HepG2 (cell line): ENCODE results near the gene DSTN. TPM values are rescaled to one million over a fixed set of nuclear protein-coding genes. Genes with fewer than 3 reads are reported as not detected.

Experiments
- ATAC-seq: fragments of 200-7000 bp; cut with Tn5 transposase; 3 replicates; pipeline ENCODE4 v1.9.1; 2020; ENCODE audit warnings: mild to moderate bottlenecking, moderate library complexity
- BruUV-seq: library from RNA; stranded (reverse); fragments of 400-500 nt; replicated peaks from 2 replicates; lab custom pipeline; 2021; lab: Mats Ljungman, UMichigan
- CTCF ChIA-PET: fragments of 300-600 bp; formaldehyde crosslinking; extraction: SDS; loops from one replicate; lab custom pipeline; 2021; ENCODE audit warnings: low total read pairs, inconsistent platforms, low intra/inter-chr PET ratio; lab: Yijun Ruan, JAX
- POLR2A ChIA-PET: fragments of 350-600 bp; sonication (Branson Sonifier 250); formaldehyde crosslinking; loops from one replicate; lab custom pipeline; 2020; ENCODE audit warnings: antibody characterized with exemption, inconsistent platforms; lab: Yijun Ruan, JAX
- DNase-seq: peaks from one replicate; pipeline ENCODE4 v3.0.0-alpha.2; 2015; ENCODE audit warnings: low spot score
- FAIRE-seq: peaks from 3 replicates; lab custom pipeline; 2011; peaks lifted over from hg19 to GRCh38; lab: Jason Lieb, UNC
- H2AFZ ChIP-seq: one replicate; pipeline ENCODE4 v1.6.1; 2011; ENCODE audit warnings: low read length, inconsistent platforms
- H3K27ac ChIP-seq: fragments of 300-600 bp; 3 replicates; pipeline ENCODE4 v1.8.0; 2011; ENCODE audit warnings: mixed run types, mild to moderate bottlenecking, mixed read lengths, low read length, inconsistent platforms; ENCODE audit not compliant: insufficient read depth; ENCODE audit errors: extremely low read length
- H3K27me3 ChIP-seq, 2 experiments: fragments of 200-600 bp in 1 of 2; 2 replicates in 1 of 2; 3 replicates in 1 of 2; pipeline versions ENCODE4 v1.6.0 to v1.8.0; 2011; ENCODE audit warnings: low read length in 2 of 2, mild to moderate bottlenecking in 2 of 2, moderate library complexity in 2 of 2, inconsistent platforms in 1 of 2; ENCODE audit not compliant: insufficient read depth in 2 of 2, control insufficient read depth in 1 of 2
- H3K36me3 ChIP-seq, 2 experiments: fragments of 200-600 bp in 1 of 2; replicated peaks in 1 of 2; 2 replicates in 1 of 2; 3 replicates in 1 of 2; pipeline versions ENCODE4 v1.5.1 to v1.8.0; 2011; ENCODE audit warnings: low read length in 2 of 2, inconsistent platforms in 1 of 2; ENCODE audit not compliant: insufficient read depth in 2 of 2, control insufficient read depth in 1 of 2
- H3K4me1 ChIP-seq: 2 replicates; pipeline ENCODE4 v1.5.1; 2012; ENCODE audit warnings: low read length, inconsistent platforms; ENCODE audit not compliant: insufficient read depth
- H3K4me2 ChIP-seq: 2 replicates; pipeline ENCODE4 v1.6.0; 2011; ENCODE audit warnings: low read depth, low read length, inconsistent platforms
- H3K4me3 ChIP-seq, 3 experiments: fragments of 200-600 bp in 1 of 3; sonication (generic), shearing (Covaris generic) in 1 of 3; replicated peaks in 1 of 3; 2 replicates each; pipeline ENCODE4 v1.5.1; 2011 to 2016; ENCODE audit warnings: low read length in 3 of 3, inconsistent platforms in 2 of 3, low read depth in 2 of 3, mild to moderate bottlenecking in 2 of 3, control low read depth in 1 of 3, mixed read lengths in 1 of 3; ENCODE audit not compliant: insufficient read depth in 1 of 3
- H3K79me2 ChIP-seq: one replicate; pipeline ENCODE4 v1.6.1; 2011; ENCODE audit warnings: low read length, inconsistent platforms; ENCODE audit not compliant: insufficient read depth
- H3K9ac ChIP-seq: 2 replicates; pipeline ENCODE4 v1.6.0; 2011; ENCODE audit warnings: mild to moderate bottlenecking, low read depth, low read length, inconsistent platforms; ENCODE audit not compliant: insufficient read depth
- H3K9me3 ChIP-seq: 2 replicates; pipeline ENCODE4 v1.5.1; 2012; ENCODE audit warnings: mild to moderate bottlenecking, low read length
- H4K20me1 ChIP-seq: 2 replicates; pipeline ENCODE4 v1.6.0; 2011; ENCODE audit warnings: inconsistent platforms, mild to moderate bottlenecking, low read length, moderate library complexity; ENCODE audit not compliant: insufficient read depth
- HIVEP1 ChIP-seq: sonication (generic); formaldehyde crosslinking; IDR thresholded peaks from 2 replicates; pipeline ENCODE4 v1.4.0; 2020; ENCODE audit warnings: mild to moderate bottlenecking, missing genetic modification reagents
- HOXA9 ChIP-seq: sonication (generic); formaldehyde crosslinking; IDR thresholded peaks from 2 replicates; pipeline ENCODE4 v1.8.1; 2022; ENCODE audit warnings: missing genetic modification reagents, mild to moderate bottlenecking, moderate library complexity, borderline replicate concordance
- MBNL3 ChIP-seq: fragments of 250-450 bp; sonication (Bioruptor Pico); conservative IDR thresholded peaks from 2 replicates; pipeline ENCODE4 v1.8.0; 2022; ENCODE audit warnings: mild to moderate bottlenecking, inconsistent platforms
- REPIN1 ChIP-seq: sonication (generic); formaldehyde crosslinking; IDR thresholded peaks from 2 replicates; pipeline ENCODE4 v1.8.0; 2022; ENCODE audit warnings: missing genetic modification reagents, low read depth, mild to moderate bottlenecking, borderline replicate concordance
- STAT5B ChIP-seq: sonication (generic); formaldehyde crosslinking; IDR thresholded peaks from 2 replicates; pipeline ENCODE4 v1.4.0; 2020; ENCODE audit warnings: missing genetic modification reagents
- ZNF10 ChIP-seq: sonication (generic); formaldehyde crosslinking; IDR thresholded peaks from 2 replicates; pipeline ENCODE4 v1.4.0; 2020; ENCODE audit warnings: mild to moderate bottlenecking, low read depth, missing genetic modification reagents, borderline replicate concordance
- ZNF207 ChIP-seq: fragments of 450-650 bp; IDR thresholded peaks from 2 replicates; pipeline ENCODE4 v1.6.1; 2016; ENCODE audit warnings: antibody characterized with exemption, borderline replicate concordance
- ZNF24 ChIP-seq: fragments of 450-650 bp; IDR thresholded peaks from 2 replicates; pipeline ENCODE4 v1.6.1; 2017; ENCODE audit warnings: antibody characterized with exemption, mild to moderate bottlenecking
- ZNF282 ChIP-seq: fragments of 450-650 bp; IDR thresholded peaks from 2 replicates; pipeline ENCODE4 v1.6.1; 2018; ENCODE audit not compliant: partially characterized antibody
- ZNF772 ChIP-seq: sonication (generic); formaldehyde crosslinking; IDR thresholded peaks from 2 replicates; pipeline ENCODE4 v1.5.0; 2020; ENCODE audit warnings: mild to moderate bottlenecking, missing genetic modification reagents
- ZNF841 ChIP-seq: sonication (generic); formaldehyde crosslinking; IDR thresholded peaks from 2 replicates; pipeline ENCODE4 v1.8.1; 2023; ENCODE audit warnings: missing genetic modification reagents, borderline replicate concordance
- WGBS: methylation state at CpG from one replicate; pipeline ENCODE4 v1.1.6; 2017; ENCODE audit warnings: low lambda C conversion rate; 5-methylcytosine and 5-hydroxymethylcytosine counted together
- in situ Hi-C: cut with HindIII; loops from 2 replicates; pipeline ENCODE4 v1.10.0; 2017; ENCODE audit warnings: low pct_unique_long_range_greater_than_20kb; ENCODE audit not compliant: extremely low pct_ligation_motif_present
- intact Hi-C: fragments of 100-400 bp; cut with micrococcal nuclease; formaldehyde crosslinking; loops from one replicate; pipeline ENCODE4 v1.10.0; 2022; ENCODE audit not compliant: unreplicated experiment
- polyA plus RNA-seq, 8 experiments: library from polyadenylated mRNA; depleted of rRNA in 3 of 8; stranded (reverse) in 7 of 8; unstranded in 1 of 8; fragments of >200 nt; fragmentation: Illumina TruSeq in 4 of 8; extraction: Trizol in 4 of 8; gene quantifications; 2 replicates each; pipeline versions ENCODE4 v1.2.1 to v1.2.3, GENCODE V29; 2011 to 2016; ENCODE audit warnings: low read depth in 4 of 8, missing spikeins in 1 of 8, mixed read lengths in 1 of 8; ENCODE audit not compliant: insufficient read depth in 1 of 8
- total RNA-seq, 5 experiments: library from RNA; depleted of rRNA; stranded (reverse); fragments of >200 nt; fragmentation: Illumina TruSeq; extraction: Trizol; gene quantifications; 2 replicates each; pipeline ENCODE4 v1.2.3, GENCODE V29; 2016; ENCODE audit warnings: low read depth in 1 of 5
- TF ChIP-seq, protein P1 (sequence below): IDR thresholded peaks from 2 replicates; pipeline ENCODE4 v1.6.1; 2012; ENCODE audit warnings: low read length, improper control_type of control experiment
- TF ChIP-seq, protein P2 (sequence below): sonication (generic); formaldehyde crosslinking; conservative IDR thresholded peaks from 2 replicates; pipeline ENCODE4 v1.4.0; 2020; ENCODE audit warnings: missing genetic modification reagents
- TF ChIP-seq, protein P3 (sequence below): sonication (generic); formaldehyde crosslinking; conservative IDR thresholded peaks from 2 replicates; pipeline ENCODE4 v1.5.0; 2020; ENCODE audit warnings: missing genetic modification reagents

Gene DSTN
- total and polyA plus RNA-seq, 2 of the 13 experiments (the other 11 are each of a cell fraction or from before 2014, with no cell fraction given), result 27.6 to 106 TPM

DNA sequence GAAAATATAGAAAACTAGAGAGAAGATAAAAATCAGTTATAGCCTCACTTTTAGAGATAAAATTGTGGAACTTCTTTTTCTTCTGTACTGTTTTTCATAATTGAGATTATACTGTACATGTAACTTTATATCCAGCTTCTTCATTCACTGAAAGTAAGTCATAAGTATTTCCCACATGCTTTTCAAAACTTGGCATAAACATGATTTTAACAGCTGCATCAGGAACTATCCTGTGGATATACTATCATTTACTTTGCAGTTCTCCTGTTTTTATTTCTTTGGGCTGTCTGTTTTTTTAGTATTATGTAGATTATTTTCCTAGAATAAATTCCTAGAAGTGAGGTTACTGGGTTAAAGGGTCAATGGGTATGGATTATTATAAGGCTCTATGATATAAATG, 14.8 kb downstream of the DSTN start:
- Histone ChIP-seq H2AFZ (no peak overlapping the region), H3K36me3 (peaks cover 0 to 1% of the 10 kb centered on the region in 2 experiments; a peak in 1 of 5 replicates), H4K20me1 (no peaks in the 10 kb centered on the region), H3K79me2 (peaks cover 60% of the 10 kb centered on the region), H3K9me3 (no peaks in the 10 kb centered on the region), H3K4me1 (no peaks in the 10 kb centered on the region), H3K27me3 (no peaks in the 10 kb centered on the region), H3K4me3 (no peak overlapping the region), H3K9ac (no peak overlapping the region), H3K27ac (no peak overlapping the region), H3K4me2 (no peak overlapping the region)
- intact Hi-C loops (no loop called here), in situ Hi-C loops (no loop called here)
- ChIA-PET POLR2A (no interaction called here), CTCF (no interaction called here)
- no peak for FAIRE-seq
- TF ChIP-seq MBNL3 (CRISPR knock-in tag) (no peak), ZNF207 (no peak), ZNF10 (no peak), ZNF841 (CRISPR knock-in tag) (no peak)
- TF ChIP-seq, protein P1, sequence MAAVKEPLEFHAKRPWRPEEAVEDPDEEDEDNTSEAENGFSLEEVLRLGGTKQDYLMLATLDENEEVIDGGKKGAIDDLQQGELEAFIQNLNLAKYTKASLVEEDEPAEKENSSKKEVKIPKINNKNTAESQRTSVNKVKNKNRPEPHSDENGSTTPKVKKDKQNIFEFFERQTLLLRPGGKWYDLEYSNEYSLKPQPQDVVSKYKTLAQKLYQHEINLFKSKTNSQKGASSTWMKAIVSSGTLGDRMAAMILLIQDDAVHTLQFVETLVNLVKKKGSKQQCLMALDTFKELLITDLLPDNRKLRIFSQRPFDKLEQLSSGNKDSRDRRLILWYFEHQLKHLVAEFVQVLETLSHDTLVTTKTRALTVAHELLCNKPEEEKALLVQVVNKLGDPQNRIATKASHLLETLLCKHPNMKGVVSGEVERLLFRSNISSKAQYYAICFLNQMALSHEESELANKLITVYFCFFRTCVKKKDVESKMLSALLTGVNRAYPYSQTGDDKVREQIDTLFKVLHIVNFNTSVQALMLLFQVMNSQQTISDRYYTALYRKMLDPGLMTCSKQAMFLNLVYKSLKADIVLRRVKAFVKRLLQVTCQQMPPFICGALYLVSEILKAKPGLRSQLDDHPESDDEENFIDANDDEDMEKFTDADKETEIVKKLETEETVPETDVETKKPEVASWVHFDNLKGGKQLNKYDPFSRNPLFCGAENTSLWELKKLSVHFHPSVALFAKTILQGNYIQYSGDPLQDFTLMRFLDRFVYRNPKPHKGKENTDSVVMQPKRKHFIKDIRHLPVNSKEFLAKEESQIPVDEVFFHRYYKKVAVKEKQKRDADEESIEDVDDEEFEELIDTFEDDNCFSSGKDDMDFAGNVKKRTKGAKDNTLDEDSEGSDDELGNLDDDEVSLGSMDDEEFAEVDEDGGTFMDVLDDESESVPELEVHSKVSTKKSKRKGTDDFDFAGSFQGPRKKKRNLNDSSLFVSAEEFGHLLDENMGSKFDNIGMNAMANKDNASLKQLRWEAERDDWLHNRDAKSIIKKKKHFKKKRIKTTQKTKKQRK, result no peak
- DNase-seq, result no peak
- no peak for ATAC-seq
- no TSS peak for BruUV-seq

DNA sequence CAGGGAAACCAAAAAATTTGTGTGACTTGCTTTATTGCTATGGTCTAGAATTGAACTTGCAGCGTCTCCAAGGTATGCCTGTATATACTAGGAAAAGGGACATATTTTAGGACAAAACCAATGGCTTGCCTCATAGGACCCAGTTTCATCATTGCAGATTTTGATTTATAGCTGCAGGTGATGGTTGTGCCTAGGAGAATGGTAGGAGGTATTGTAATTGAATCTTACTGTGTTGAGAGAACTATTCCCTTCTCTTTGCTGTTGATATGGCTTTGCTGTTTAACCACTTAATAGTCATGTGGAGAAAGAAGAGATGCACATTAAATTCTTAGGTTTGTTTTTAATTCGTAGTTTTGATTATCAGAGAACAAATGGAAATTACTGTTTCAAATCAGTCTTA, 16.4 kb downstream of the DSTN start:
- no peak overlapping the region for H2AFZ ChIP-seq
- 95% methylated on average over 2 of the region's 2 CpGs for WGBS
- H3K27me3 ChIP-seq, result no peaks in the 10 kb centered on the region
- no peak overlapping the region for H3K4me3 ChIP-seq
- no TSS peak for BruUV-seq
- no peaks in the 10 kb centered on the region for H3K4me1 ChIP-seq
- peaks cover 54% of the 10 kb centered on the region for H3K79me2 ChIP-seq
- FAIRE-seq (no peak), ATAC-seq (no peak), DNase-seq (no peak)
- H3K9me3 ChIP-seq, result no peaks in the 10 kb centered on the region
- no peaks in the 10 kb centered on the region for H4K20me1 ChIP-seq
- in situ Hi-C loops, result no loop called here
- intact Hi-C loops, result no loop called here
- no peak overlapping the region for H3K9ac ChIP-seq
- ChIA-PET CTCF (no interaction called here), POLR2A (interaction anchor here (0.6 kb wide), 1 partner anchor 20 kb away, joined by 3 read pairs; no protein-coding TSS in a partner anchor)
- H3K27ac ChIP-seq, result no peak overlapping the region
- H3K4me2 ChIP-seq, result no peak overlapping the region
- H3K36me3 ChIP-seq, result peaks cover 0 to 1% of the 10 kb centered on the region in 2 experiments; a peak in 1 of 5 replicates
- TF ChIP-seq HOXA9 (no peak), REPIN1 (CRISPR knock-in tag) (no peak), ZNF282 (no peak), HIVEP1 (CRISPR knock-in tag) (no peak), ZNF772 (CRISPR knock-in tag) (no peak), ZNF24 (no peak), STAT5B (CRISPR knock-in tag) (no peak)
- TF ChIP-seq, protein P2, sequence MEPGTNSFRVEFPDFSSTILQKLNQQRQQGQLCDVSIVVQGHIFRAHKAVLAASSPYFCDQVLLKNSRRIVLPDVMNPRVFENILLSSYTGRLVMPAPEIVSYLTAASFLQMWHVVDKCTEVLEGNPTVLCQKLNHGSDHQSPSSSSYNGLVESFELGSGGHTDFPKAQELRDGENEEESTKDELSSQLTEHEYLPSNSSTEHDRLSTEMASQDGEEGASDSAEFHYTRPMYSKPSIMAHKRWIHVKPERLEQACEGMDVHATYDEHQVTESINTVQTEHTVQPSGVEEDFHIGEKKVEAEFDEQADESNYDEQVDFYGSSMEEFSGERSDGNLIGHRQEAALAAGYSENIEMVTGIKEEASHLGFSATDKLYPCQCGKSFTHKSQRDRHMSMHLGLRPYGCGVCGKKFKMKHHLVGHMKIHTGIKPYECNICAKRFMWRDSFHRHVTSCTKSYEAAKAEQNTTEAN (CRISPR knock-in tag), result no peak
- TF ChIP-seq, protein P3, sequence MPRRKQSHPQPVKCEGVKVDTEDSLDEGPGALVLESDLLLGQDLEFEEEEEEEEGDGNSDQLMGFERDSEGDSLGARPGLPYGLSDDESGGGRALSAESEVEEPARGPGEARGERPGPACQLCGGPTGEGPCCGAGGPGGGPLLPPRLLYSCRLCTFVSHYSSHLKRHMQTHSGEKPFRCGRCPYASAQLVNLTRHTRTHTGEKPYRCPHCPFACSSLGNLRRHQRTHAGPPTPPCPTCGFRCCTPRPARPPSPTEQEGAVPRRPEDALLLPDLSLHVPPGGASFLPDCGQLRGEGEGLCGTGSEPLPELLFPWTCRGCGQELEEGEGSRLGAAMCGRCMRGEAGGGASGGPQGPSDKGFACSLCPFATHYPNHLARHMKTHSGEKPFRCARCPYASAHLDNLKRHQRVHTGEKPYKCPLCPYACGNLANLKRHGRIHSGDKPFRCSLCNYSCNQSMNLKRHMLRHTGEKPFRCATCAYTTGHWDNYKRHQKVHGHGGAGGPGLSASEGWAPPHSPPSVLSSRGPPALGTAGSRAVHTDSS (CRISPR knock-in tag), result no peak
